Astrocyte of the cerebellum (primary cell): ENCODE data around the gene TFCP2L1.
A peak's percentile ranks its signal among the peaks of the same experiment; 100 is the strongest.
"Not testable (repeated sequence)": the region's sequence is repeated elsewhere in the genome, so short reads cannot be mapped to it uniquely, and the experiment has no call there.

Experiments
- DNase-seq: peaks from one replicate; pipeline ENCODE4 v3.0.0-alpha.2; 2011; ENCODE audit warnings: low read depth
- H3K4me3 ChIP-seq: 2 replicates; pipeline ENCODE4 v1.5.1; 2011; ENCODE audit warnings: mild to moderate bottlenecking, low read depth, low read length, moderate library complexity
- in situ Hi-C: cut with HindIII; loops from 2 replicates; pipeline ENCODE4 v1.10.0; 2017; ENCODE audit warnings: low sequenced_read_pairs
- TF ChIP-seq, protein P1 (sequence below): IDR thresholded peaks from 2 replicates; pipeline ENCODE4 v1.5.1; 2012; ENCODE audit warnings: low read length, low read depth, moderate library complexity, mild to moderate bottlenecking; ENCODE audit errors: missing control alignments

The TFCP2L1 gene

GRCh38 chr2:121284463-121285449 is at the start of gene TFCP2L1:
TFCP2L1 (minus strand) TSS chr2:121285202; CDS start chr2:121285109, 93 bp downstream.
- in situ Hi-C loops: no loop called here
- peak within 1 kb of the TSS; percentile 26 for H3K4me3 ChIP-seq
- TF ChIP-seq, protein P1, sequence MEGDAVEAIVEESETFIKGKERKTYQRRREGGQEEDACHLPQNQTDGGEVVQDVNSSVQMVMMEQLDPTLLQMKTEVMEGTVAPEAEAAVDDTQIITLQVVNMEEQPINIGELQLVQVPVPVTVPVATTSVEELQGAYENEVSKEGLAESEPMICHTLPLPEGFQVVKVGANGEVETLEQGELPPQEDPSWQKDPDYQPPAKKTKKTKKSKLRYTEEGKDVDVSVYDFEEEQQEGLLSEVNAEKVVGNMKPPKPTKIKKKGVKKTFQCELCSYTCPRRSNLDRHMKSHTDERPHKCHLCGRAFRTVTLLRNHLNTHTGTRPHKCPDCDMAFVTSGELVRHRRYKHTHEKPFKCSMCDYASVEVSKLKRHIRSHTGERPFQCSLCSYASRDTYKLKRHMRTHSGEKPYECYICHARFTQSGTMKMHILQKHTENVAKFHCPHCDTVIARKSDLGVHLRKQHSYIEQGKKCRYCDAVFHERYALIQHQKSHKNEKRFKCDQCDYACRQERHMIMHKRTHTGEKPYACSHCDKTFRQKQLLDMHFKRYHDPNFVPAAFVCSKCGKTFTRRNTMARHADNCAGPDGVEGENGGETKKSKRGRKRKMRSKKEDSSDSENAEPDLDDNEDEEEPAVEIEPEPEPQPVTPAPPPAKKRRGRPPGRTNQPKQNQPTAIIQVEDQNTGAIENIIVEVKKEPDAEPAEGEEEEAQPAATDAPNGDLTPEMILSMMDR: no peak
- DNase-seq: no peak

GRCh38 chr2:121333834-121334558 is 49.0 kb upstream of the TFCP2L1 start:
- TF ChIP-seq, protein P1: no peak
- H3K4me3 ChIP-seq: no peak overlapping the region
- in situ Hi-C loops: no loop called here
- no peak for DNase-seq

DNA sequence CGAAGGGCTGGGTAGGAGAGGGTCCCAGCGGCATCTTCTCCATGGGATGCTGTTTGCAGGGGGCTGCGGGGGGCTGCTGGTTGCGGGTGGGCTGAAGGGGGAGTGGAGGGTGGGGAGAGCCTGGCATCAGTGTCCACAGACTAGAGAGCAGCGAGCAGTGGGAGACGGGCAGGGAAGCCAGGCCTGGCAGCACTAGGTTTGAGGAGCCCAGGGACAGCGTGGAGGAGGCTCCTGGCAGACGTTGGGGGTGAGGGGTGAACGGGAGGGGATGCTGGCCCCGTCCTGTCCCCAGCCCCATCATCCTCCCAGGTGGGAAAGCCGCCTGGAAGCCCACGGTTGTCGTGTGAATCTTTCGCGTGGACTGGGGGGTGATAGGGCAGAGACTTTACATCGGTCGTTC is 48.2 kb upstream of the TFCP2L1 start:
- no peak overlapping the region for H3K4me3 ChIP-seq
- in situ Hi-C loops: no loop called here
- TF ChIP-seq, protein P1: no peak
- no peak for DNase-seq

DNA sequence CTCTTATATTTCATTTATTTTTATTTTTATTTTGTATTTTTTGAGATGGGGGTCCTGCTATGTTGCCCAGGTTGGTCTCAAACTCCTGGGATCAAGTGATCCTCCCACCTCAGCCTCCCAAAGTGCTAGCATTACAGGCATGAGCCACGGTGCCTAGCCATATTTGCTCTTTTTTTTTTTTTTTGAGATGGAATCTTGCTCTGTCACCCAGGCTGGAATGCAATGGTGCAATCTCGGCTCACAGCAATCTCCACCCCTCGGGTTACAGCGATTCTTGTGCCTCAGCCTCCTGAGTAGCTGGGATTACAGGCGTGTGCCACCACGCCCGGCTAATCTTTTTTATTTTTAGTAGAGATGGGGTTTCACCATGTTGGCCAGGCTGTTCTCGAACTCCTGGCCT is 46.3 kb upstream of the TFCP2L1 start:
- in situ Hi-C loops, H3K4me3 ChIP-seq, DNase-seq: not testable (repeated sequence)

DNA sequence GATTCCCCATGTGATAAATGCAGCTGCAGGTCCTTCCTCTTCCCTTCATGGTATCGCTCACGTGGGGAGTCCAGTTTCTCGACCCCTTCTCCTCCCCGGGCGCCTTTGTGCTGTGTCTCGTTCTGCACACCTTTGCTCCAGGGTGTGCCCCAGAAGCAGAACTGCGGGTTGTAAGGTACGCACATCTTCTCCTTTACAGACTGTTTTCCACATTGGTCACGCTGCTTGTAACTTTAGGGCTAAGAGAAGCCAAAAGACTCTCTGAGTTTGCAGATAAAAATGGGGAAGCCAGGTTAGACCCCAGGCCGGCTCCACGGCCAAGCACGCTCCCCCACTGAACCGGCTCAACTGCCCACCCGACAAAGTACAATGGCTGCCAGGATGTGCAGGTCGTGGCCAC is 45.9 kb upstream of the TFCP2L1 start:
- in situ Hi-C loops: no loop called here
- DNase-seq: no peak
- TF ChIP-seq, protein P1: no peak
- no peak overlapping the region for H3K4me3 ChIP-seq

- TF ChIP-seq, protein P1: no peak
- no peak for DNase-seq
- no peak overlapping the region for H3K4me3 ChIP-seq
- in situ Hi-C loops: no loop called here
Observed at GRCh38 chr2:121329786-121330185, 44.8 kb upstream of the TFCP2L1 start.

GRCh38 chr2:121326628-121327027 is 41.6 kb upstream of the TFCP2L1 start:
- no peak for DNase-seq
- no peak overlapping the region for H3K4me3 ChIP-seq
- in situ Hi-C loops: no loop called here
- TF ChIP-seq, protein P1: no peak
